Limb (tissue), 2 donors: ENCODE results near the gene UXS1.
A peak's percentile ranks its signal among the peaks of the same experiment; 100 is the strongest.
"Not testable (repeated sequence)": the region's sequence is repeated elsewhere in the genome, so short reads cannot be mapped to it uniquely, and the experiment has no call there.

Source experiments
- DNase-seq, 2 donors: peaks; one replicate each; pipeline ENCODE4 v3.0.0-alpha.2; 2016; ENCODE audit errors: extremely low spot score in 2 of 2

The UXS1 gene

DNA sequence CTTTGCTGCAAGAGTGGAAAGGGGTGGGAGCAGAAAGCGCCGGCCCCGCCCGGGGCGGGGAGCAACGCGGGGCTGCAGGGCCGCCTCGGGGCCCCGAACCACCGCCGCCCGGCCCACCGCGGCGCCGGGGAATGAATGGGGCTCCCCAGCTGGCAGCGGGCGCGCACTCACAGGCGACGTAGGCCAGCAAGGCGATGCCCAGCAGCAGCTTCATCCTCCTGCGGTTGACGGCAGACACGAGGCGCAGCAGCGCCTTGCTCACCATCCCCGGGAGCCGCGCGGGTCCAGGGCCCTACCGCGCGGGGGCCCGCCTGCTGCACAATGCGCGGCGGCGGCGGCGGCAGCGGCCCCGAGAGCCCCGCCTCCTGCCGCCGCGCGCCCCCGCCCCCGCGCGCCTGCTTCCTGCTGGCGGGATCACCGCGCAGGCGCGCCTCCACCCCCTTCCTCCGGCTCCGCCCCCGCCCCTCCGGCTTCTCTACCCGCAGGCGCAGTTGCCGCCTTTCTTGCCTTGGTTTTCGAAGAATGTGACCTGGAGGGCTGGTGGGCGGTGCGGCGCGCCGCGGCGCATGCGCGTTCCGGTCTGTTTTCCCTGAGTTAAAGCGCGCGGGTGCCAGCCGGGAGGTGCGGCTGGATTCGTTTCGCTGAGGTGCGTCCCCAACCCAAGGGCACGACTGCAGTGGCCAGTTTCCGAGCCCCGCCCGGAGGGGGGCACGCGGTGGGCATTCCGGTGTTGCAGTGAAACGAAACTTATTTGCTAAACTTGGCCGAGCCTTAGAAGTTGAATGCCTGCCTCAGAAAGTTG is at the start of gene UXS1:
Gene UXS1 (minus strand): TSS at position 325 of the 802 bp plus-strand sequence. CDS start 60 bp downstream, at position 265.
- peak; percentile 98 to 99 for DNase-seq

DNA sequence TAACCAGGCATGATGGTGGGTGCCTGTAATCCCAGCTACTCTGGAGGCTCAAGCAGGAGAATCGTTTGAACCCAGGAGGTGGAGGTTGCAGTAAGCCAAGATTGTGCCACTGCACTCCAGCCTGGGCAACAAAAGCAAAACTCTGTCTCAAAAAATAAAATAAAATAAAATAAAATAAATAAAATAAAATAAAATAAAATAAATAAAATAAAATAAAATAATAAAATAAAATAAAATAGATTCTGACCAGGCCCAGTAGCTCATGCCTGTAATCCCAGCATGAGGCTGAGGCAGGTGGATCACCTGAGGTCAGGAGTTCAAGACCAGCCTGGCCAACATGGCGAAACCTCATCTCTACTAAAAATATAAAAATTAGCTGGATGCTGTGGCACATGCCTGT is 45.4 kb upstream of the UXS1 start:
- not testable (repeated sequence) for DNase-seq

DNA sequence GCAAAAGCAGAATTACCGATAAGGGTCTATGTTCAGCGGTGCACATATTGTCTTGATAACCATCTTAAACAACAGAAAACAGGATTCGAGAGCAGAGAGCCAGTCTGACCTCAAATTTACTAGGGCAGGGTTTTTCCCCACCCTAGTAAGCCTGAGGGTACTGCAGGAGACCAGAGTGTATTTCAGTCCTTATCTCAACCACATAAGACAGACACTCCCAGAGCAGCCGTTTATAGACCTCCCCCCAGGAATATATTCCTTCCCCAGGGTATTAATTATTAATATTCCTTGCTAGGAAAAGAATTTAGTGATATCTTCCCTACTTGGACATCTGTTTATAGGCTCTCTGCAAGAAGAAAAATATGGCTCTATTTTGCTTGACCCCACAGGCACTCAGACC is 41.3 kb upstream of the UXS1 start:
- DNase-seq, result not testable (repeated sequence)

DNA sequence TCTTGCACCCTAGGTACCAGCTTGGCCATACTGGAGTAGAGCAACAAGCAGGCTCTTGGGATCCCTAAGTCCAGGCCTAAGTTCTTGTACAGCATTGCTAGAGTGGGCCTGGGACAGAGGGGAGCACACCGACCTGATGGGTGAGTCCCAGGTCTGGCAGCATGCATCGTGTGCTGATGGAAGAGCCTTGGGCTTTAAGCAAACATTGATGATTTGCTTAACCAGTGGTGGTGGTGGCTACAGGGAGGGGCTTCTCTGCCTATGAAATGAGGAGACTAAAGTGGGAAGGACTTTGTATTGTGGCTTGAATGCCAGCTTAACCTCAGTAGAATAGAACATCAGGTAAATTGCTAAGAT is 39.2 kb upstream of the UXS1 start:
- no peak for DNase-seq

DNA sequence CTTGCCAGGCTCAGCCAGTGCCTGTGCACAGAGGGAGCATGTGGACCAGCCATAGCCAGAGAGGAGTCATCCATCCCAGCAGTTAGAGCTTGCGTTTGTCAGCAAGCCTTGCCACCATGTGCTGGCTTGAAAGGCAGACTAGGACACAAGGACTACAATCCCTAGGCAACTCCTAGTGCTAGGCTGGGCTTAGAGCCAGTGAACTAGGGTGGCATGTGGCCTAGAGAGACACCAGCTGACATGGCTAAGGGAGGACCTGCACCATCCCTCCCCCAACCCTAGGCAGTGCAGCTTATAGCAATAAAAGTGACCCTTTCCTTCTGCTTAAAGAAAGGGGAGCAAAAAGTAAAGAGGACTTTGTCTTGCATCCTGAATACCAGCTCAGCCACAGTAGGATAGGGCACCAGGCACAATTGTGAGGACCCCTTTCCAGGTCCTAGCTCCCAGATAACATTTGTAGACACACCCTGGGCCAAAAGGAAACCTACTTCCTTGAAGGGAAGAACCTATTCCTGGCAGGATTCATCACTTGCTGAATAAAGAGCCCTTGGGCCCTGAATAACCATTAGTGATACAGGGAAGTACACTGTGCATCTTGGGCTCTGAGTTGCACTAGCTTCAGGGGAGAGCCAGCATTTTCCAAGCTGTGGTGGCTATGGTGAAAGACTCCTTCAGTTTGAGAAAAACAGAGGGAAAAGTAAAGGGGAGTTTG is 38.7 kb upstream of the UXS1 start:
- DNase-seq, result no peak

DNA sequence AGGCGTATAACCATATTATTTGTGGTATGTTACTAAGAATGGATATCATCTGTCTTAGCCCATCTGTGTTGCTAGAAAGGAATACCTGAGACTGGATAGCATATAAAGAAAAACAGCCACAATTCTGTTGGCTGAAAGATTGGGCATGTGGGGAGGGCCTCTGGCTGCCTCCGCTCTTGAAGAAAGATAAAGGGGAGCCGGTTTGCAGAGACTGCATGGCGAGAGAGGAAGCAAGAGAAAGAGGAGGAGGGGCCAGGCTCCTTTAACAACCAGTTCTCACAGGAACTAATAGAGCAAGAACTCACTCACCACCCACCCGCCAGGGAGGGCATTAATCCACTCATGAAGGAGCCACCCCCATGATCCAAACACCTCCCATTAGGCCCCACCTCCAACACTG is 29.2 kb upstream of the UXS1 start:
- no peak for DNase-seq

DNA sequence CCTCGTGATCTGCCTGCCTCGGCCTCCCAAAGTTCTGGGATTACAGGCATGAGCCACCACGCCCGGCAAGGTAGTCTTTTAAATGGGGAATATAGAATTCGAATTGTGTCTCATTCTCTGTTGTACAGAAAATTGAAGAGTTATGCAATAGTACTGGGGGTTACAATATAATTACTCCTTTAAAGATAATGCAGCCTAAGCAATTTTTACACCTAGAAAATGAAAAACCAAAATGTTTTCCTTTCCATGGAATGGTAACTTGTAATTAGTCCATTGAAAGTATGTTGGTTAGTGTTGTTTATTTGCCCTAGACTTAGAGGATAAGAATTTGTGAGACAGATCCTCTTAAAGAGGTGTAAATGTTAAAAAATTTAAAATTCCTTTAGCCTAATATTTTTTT is 28.0 kb upstream of the UXS1 start:
- not testable (repeated sequence) for DNase-seq

DNA sequence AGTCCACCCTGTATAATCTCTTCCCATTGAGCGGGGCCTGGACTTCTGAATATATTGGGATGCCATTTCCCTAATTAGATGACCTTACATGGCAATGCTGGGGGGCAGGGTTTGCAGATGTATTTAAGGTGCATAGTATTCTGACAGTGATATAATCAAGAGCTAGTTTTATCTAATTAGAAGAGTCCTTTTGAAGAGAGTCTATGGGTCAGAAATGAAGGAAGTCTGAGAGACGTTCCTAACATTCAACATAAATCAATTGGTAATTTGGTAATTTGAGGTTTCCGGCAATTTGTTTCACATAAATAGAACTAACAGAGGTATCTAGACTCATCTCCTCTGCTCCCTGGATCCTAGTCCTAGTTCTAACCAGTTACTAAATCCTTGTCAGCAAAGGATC is 25.7 kb upstream of the UXS1 start:
- DNase-seq, result no peak

DNA sequence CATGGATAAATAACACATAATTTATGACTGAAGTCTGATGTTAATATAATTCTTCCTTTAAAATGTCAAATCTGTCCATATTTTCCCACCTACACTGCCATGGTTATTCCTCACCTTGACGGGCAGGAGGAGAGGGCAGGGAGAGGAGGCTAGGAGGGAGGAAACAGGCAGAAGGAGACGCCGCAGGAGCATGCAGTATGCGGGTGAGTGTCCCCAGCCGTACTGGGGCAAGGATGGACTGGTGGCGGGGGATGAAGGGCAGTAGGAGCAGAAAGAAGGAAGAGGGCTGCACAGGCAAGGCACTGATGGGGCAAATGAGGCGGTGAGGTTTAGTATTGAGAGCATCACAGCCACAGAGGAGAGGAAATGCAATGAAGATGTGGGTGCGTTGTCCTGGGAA is 25.1 kb upstream of the UXS1 start:
- DNase-seq, result not testable (repeated sequence)

DNA sequence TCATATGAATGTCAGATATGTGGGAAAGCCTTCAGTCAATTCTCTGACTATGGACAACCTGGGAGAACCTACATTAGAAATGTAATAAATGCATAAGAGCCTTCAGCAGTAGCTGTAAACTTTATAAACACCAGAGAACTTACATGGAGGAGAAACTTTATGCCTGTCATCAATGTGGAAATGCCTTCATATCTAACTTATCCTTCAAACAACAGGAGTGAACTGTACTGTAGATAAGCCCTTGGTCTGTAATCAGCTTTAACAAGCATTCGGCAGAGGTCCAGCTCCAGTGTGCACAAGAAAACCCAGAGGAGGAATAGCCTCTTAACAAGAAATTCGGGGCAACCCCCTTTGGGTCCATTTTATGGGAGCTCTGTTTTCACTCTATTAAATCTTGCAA is 14.8 kb upstream of the UXS1 start:
- DNase-seq, result no peak

DNA sequence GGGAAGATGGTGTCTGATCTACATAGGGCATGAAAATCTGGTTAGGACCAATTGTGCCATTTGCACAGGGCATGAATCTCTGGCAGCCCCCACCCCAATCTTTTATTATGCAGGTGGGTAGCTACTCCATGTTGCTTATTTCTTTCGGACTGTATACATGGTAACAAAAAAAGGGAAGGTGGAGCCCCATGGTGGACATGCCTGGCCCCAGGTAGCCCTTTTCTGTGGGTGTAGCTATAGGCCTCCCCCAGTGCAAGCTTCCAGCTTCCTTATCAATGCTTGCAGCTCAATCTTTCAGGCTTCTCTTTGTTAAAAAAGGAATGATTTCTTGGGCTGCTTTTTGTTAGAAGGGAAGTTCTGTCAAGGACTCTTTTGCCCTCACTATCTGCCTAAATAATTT is 14.3 kb upstream of the UXS1 start:
- no peak for DNase-seq

DNA sequence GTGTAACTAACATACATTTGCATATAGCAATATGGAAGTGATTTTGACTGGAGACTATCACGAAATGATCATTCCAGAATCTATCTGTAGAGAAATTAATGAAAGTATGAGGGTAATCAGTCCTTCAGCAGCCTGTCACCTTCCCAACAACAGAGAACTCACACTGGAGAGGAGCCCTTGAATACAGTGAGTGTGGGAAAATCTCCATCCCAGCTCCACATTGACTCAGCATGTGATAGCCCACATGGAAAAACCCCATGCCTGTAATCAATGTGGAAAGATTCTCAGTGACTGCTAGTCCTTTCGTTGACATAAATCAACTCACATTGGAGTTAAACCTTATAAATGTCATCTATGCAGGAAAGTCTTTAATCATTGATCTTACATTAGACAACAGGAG is 13.1 kb upstream of the UXS1 start:
- DNase-seq, result no peak

DNA sequence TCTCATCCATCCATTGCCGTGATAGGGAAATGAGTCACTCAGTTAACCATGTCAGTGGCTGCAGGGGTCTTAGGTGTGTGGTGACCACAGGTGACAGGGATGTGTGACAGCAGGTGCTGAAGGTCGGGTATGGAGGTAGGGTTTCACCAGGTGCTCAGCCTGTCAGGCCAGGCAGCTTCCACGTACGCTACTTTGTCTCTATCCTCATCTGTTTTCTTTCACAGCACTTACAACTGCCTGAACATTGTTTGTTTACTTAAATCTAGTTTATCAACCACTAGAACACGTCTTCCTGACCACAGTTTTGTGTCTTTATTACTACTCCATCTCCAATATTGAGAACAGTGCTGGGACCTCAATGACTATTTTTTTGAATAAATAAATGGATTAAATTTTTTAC is 11.4 kb upstream of the UXS1 start:
- no peak for DNase-seq

DNA sequence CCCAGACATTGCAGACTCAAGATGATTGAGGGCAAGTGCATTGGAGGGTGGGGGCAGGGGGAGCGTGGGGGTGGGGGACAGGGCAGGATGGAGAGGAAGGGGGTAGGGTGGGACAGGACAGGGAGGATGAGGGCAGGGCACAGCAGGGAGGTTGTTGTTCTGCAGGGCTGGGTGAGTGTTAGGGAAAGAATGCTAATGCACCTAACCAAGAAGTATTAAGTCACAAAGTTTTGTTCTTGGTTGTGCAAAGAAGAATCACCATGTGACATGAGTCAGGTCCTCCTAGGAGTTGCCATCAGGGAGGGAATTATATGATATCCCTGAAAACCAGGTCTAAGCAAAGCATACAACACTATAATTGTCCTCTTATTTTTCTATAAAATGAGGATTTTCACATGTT is 10.4 kb upstream of the UXS1 start:
- DNase-seq, result not testable (repeated sequence)

DNA sequence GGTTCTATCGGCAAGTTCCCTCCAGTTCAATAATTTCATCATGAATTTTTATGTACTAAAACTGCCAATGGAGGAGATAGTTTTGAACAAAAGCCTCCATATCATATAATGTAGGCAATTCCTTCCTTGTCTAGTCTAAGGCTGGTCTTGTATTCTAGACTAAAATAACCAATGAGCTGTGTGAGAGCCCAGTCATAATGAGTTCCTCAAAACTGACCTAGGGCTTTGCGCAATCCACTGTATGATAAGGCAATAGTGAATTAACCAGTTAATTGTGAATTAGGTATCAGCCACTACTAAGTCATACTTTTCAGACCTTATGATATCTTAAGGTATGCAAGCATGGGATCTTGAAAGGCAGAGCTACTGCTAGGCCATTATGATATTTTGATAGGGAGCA is 7.6 kb upstream of the UXS1 start:
- DNase-seq, result no peak

DNA sequence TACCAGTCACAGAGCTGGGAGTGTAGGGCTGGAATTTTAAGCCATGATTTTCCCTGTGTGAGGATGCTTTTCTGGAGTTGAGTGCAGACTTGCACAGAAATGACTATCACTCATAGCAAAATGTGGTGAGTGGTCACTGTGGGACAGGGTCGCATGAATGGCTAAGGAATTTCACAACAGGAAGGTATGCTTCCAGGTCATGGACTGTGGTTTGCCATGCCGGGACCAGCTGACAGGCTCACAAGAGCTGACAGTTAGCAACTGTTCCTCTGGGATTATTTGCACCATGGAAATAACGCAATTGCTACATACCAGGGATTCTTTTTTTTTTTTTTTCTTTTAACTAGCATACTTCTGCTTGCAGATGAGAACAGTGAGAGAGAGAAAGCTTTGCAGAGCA is 3.8 kb upstream of the UXS1 start:
- peak; percentile 13 to 34 for DNase-seq

DNA sequence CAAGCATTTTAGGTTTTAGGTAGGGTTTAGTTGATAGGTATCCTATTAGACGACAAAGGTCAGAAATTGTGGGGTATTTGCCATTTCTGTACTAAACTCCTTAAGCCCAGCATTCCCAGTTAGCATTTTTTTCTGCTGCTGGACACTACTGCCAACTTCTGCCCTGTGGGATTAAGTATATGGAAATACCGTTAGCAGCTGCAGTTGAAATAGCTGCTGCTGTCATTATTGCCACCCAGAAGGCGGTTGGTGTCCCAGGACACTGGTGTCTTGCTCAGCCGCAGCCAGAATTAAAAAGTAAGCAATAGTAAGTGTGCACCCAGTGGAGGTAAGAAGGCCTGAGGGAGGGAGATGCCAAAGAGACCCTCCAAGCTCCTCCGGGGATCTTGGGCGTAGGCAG is 1.9 kb upstream of the UXS1 start:
- no peak for DNase-seq

DNA sequence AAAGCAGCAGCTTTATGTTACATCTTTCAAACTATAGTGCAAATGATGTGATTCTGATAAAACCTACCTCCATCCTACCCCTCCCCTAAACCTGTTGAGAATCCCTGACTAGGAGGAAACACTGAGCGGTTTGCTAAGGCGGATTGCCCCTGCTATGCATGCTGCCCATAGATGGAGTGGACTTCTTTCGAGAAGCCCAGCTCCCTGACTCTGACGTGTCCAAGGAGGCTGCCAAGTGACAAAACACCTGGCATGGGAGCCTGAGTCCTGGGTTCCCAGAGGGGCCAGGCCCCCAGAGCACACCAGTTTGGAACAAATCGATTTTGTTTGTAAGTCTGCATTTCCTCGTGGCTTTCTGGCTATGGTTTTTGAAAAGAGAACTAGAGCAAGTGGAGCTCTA is 1.4 kb upstream of the UXS1 start:
- no peak for DNase-seq

DNA sequence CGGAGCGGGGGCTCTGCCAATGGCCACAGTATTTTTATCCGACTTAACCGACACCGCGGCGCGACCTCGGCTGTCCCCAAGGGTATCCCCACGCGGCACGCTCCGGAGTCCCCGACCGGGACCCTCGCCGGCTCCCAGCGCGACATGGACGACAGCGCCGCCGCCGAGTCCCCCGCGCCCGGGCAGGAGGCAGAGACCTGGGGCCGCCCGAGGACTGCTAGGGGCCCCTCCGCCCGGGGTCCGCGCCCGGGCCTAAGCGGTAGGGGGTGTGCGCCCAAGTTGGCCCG is 468 bp downstream of the UXS1 start:
- DNase-seq, result no peak

DNA sequence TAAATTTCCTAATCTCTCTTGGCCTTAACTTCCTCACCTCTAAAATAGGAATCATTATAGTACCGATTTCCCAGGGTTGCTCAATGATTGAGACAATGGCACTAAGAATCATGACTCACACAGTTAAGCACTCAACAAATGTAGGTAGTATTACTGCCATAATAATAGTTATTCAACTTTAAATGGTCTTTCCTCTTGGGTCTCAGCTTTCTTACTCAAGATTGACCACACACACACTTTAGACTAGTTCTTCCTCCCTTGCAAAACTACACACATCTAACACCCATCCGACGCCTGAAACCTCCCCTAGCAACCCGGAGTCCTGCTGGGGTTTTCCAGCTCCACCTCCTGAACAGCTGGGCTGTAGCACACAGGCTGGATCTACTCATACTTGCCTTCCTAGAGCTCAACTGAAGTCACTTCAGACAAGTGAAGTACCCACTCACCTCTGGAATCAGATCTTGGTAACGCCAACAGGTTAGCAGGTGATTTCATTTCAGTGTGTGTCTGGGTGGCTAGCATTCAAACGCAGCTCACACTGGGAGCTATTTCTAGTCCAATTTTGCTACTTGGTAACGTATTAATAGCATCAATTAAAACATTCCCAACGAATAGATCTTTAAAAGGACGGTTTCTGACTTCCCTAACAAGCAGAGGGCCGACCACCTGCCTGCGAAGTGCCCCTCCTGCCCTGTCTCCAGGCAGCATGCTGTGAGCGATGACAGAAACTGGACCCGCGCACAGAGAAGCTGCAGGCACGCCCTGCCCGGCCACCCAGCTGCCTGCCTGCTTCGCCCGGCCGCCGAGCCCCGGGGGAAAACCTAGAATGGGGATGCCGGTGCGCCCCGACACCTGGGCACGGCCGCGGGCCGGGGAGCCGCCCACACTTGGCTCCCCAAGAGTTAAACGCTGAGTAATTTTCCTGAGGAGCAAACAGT is 1.1 kb downstream of the UXS1 start:
- peak; percentile 43 to 67 for DNase-seq

DNA sequence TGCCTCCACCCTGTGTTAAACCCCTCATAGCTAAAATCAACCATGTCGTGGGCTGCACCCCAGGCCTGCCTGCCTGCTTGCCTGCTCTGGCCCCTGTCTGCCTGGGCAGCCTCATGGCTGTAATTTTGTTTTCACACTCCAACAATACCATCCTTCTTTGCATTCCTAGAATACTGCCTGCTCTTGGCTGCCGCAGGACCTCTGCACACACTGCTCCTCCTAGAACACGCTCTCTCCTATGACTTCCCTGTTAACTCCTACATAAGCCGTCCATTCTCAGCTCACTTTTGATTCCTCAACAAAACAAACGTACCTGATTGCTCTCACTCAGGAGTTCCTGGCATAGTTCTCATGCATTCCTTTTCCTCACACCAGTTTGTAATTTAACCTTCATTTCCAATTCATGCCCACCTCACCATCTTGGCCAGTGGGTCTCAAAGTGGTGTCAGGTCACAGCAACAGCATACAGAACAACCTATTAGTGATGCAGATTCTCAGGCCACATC is 2.5 kb downstream of the UXS1 start:
- no peak for DNase-seq
